SU-DHL-6 (cell line): ENCODE measurements around the gene SLC45A1.

Source experiments
- H2AFZ ChIP-seq: fragments of 200-600 bp; sonication (generic); 2 replicates; pipeline ENCODE4 v1.6.1; 2014; ENCODE audit warnings: low read depth, mild to moderate bottlenecking, moderate library complexity, mixed read lengths, antibody characterized with exemption, low read length; ENCODE audit not compliant: severe bottlenecking
- H3F3A ChIP-seq: fragments of 200-600 bp; shearing (Covaris generic); 2 replicates; pipeline ENCODE4 v1.6.0; 2016; ENCODE audit warnings: antibody characterized with exemption, mild to moderate bottlenecking; ENCODE audit not compliant: insufficient read depth
- H3K27ac ChIP-seq: fragments of 200-600 bp; sonication (generic); 2 replicates; pipeline ENCODE4 v1.5.1; 2016; ENCODE audit warnings: low read depth, mild to moderate bottlenecking, low read length, moderate library complexity, mixed read lengths
- H3K27me3 ChIP-seq: fragments of 200-600 bp; sonication (generic), shearing (Covaris generic); 2 replicates; pipeline ENCODE4 v1.6.0; 2014; ENCODE audit warnings: mild to moderate bottlenecking, low read length
- H3K36me3 ChIP-seq: fragments of 200-600 bp; sonication (generic); 2 replicates; pipeline ENCODE4 v1.6.1; 2014; ENCODE audit warnings: mild to moderate bottlenecking, low read length, mixed read lengths
- H3K4me2 ChIP-seq: fragments of 300-600, 200-600 bp; shearing (Covaris generic), sonication (generic); 2 replicates; pipeline ENCODE4 v1.6.0; 2014; ENCODE audit warnings: low read length, low read depth, mild to moderate bottlenecking; ENCODE audit not compliant: poor library complexity, severe bottlenecking
- H3K4me3 ChIP-seq: fragments of 200-600 bp; sonication (generic); 2 replicates; pipeline ENCODE4 v1.5.1; 2014; ENCODE audit warnings: antibody characterized with exemption, low read length, mild to moderate bottlenecking, mixed read lengths; ENCODE audit not compliant: insufficient read depth, poor library complexity, severe bottlenecking
- H3K79me2 ChIP-seq: fragments of 200-600 bp; sonication (generic); 2 replicates; pipeline ENCODE4 v1.6.1; 2014; ENCODE audit warnings: mild to moderate bottlenecking, low read length, moderate library complexity; ENCODE audit not compliant: insufficient read depth
- H3K9ac ChIP-seq: fragments of 200-600 bp; sonication (generic); 2 replicates; pipeline ENCODE4 v1.7.0; 2014; ENCODE audit warnings: mild to moderate bottlenecking, low read length
- H3K9me2 ChIP-seq: fragments of 200-600 bp; sonication (generic); replicated peaks from 2 replicates; pipeline ENCODE4 v1.6.1; 2014; ENCODE audit warnings: low read length; ENCODE audit not compliant: insufficient read depth
- H3K9me3 ChIP-seq: fragments of 200-600 bp; sonication (generic); 2 replicates; pipeline ENCODE4 v1.6.1; 2014; ENCODE audit warnings: low read length, mixed read lengths; ENCODE audit not compliant: insufficient read depth
- H4K20me1 ChIP-seq: fragments of 200-600 bp; sonication (generic); 2 replicates; pipeline ENCODE4 v1.6.1; 2014; ENCODE audit warnings: low read depth, mild to moderate bottlenecking, antibody characterized with exemption, low read length, moderate library complexity, mixed read lengths
- CTCF ChIP-seq: fragments of 200-600 bp; sonication (generic); IDR thresholded peaks from one replicate; pipeline ENCODE4 v1.5.1; 2017; ENCODE audit warnings: antibody characterized with exemption, mild to moderate bottlenecking, low read length, moderate library complexity; ENCODE audit not compliant: insufficient read depth, poor library complexity, severe bottlenecking
- EZH2phosphoT487 ChIP-seq: fragments of 200-600 bp; sonication (generic), shearing (Covaris generic); conservative IDR thresholded peaks from 2 replicates; pipeline ENCODE4 v1.6.1; 2018; ENCODE audit warnings: mild to moderate bottlenecking, antibody characterized with exemption, low read length, moderate library complexity, mixed read lengths

Gene SLC45A1

GRCh38 chr1:8347635-8348034 is 29.7 kb downstream of the SLC45A1 start:
- no peak overlapping the region for H3K9ac ChIP-seq
- no peaks in the 10 kb centered on the region for H3K79me2 ChIP-seq
- H3K36me3 ChIP-seq = no peaks in the 10 kb centered on the region
- H2AFZ ChIP-seq = no peak overlapping the region
- H3F3A ChIP-seq = no peaks in the 10 kb centered on the region
- no peaks in the 10 kb centered on the region for H3K9me2 ChIP-seq
- no peak overlapping the region for H3K4me3 ChIP-seq
- H3K27me3 ChIP-seq = no peaks in the 10 kb centered on the region
- no peaks in the 10 kb centered on the region for H4K20me1 ChIP-seq
- TF ChIP-seq EZH2phosphoT487 (no peak), CTCF (no peak)
- no peaks in the 10 kb centered on the region for H3K9me3 ChIP-seq
- H3K27ac ChIP-seq = no peak overlapping the region
- H3K4me2 ChIP-seq = no peak overlapping the region

- H3K27ac ChIP-seq = no peak overlapping the region
- no peak overlapping the region for H3K9ac ChIP-seq
- H3F3A ChIP-seq = no peaks in the 10 kb centered on the region
- H3K79me2 ChIP-seq = no peaks in the 10 kb centered on the region
- H3K27me3 ChIP-seq = no peaks in the 10 kb centered on the region
- H3K4me2 ChIP-seq = no peak overlapping the region
- H3K36me3 ChIP-seq = no peaks in the 10 kb centered on the region
- TF ChIP-seq CTCF (no peak), EZH2phosphoT487 (no peak)
- H2AFZ ChIP-seq = no peak overlapping the region
- H3K4me3 ChIP-seq = no peak overlapping the region
- no peaks in the 10 kb centered on the region for H4K20me1 ChIP-seq
- H3K9me2 ChIP-seq = no peaks in the 10 kb centered on the region
- H3K9me3 ChIP-seq = no peaks in the 10 kb centered on the region
Observed at GRCh38 chr1:8348047-8348776, 30.3 kb downstream of the SLC45A1 start.

GRCh38 chr1:8348777-8349472 is 31.0 kb downstream of the SLC45A1 start:
- H3K27me3 ChIP-seq = no peaks in the 10 kb centered on the region
- H3K36me3 ChIP-seq = no peaks in the 10 kb centered on the region
- TF ChIP-seq EZH2phosphoT487 (no peak), CTCF (peak; percentile 86)
- no peaks in the 10 kb centered on the region for H3K9me2 ChIP-seq
- no peaks in the 10 kb centered on the region for H3K79me2 ChIP-seq
- H4K20me1 ChIP-seq = no peaks in the 10 kb centered on the region
- no peaks in the 10 kb centered on the region; the same call in 1 of the 2 replicates for H3F3A ChIP-seq
- no peak overlapping the region for H3K4me3 ChIP-seq
- no peak overlapping the region for H3K27ac ChIP-seq
- no peak overlapping the region for H3K9ac ChIP-seq
- no peaks in the 10 kb centered on the region for H3K9me3 ChIP-seq
- no peak overlapping the region for H2AFZ ChIP-seq
- no peak overlapping the region for H3K4me2 ChIP-seq
